Pons (tissue), 1 donor: ENCODE results near the gene VMP1.
"Not testable (repeated sequence)": the region's sequence is repeated elsewhere in the genome, so short reads cannot be mapped to it uniquely, and the experiment has no call there.

Source experiments
- DNase-seq: peaks from one replicate; pipeline ENCODE4 v3.0.0-alpha.2; 2016; ENCODE audit warnings: low spot score

The VMP1 gene

DNA sequence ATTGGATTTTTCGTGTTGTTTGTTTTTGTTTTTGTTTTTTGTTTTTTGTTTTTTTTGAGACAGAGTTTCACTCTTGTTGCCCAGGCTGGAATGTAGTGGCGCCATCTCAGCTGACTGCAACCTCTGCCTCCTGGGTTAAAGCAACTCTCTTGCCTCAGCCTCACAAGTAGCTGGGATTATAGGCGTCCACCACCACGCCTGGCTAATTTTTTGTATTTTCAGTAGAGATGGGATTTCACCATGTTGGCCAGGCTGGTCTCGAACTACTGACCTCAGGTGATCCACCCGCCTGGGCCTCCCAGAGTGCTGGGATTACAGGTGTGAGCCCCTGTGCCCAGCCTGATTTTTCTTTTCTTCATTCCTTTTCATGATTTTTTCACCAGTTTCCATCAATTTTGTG, 73.1 kb downstream of the VMP1 start:
- not testable (repeated sequence) for DNase-seq

DNA sequence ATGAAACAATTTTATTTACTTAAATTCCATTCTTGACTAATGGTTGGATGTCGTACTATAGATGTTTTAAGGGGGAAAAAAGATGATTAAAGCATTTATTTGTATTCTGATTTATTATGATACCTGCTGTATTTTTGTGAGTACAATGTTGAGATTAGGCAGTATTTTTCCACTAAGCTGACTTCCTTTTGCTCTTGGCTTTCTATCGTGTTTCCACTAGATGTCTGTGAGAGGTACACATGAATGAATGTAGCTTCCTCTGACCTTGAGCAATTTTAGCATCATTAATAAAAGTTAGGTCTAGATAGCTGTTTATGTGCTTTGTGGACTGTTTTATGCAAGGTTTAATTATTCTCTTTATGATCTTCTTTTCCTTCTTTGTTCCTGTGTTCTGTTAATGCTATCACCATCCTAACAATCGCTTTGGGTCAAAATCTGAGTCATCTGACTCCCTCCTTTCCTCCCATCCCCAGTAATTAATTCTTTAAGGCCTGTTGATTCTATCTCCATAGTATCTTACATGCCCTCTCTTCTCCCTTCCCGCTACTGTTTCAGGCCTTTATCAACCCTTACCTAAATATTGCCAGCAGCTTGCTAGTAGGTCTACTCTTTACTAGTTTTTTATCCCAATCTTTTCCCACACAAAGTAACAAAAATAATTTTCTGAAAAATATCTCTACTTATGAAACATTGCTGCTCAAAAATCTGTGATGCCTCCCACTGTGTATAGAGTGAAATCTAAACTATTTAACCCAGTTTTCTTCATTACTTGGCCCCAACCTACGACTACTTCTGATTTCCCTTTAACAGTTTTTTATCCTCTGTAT, 76.0 kb downstream of the VMP1 start:
- DNase-seq: peak; percentile 39

DNA sequence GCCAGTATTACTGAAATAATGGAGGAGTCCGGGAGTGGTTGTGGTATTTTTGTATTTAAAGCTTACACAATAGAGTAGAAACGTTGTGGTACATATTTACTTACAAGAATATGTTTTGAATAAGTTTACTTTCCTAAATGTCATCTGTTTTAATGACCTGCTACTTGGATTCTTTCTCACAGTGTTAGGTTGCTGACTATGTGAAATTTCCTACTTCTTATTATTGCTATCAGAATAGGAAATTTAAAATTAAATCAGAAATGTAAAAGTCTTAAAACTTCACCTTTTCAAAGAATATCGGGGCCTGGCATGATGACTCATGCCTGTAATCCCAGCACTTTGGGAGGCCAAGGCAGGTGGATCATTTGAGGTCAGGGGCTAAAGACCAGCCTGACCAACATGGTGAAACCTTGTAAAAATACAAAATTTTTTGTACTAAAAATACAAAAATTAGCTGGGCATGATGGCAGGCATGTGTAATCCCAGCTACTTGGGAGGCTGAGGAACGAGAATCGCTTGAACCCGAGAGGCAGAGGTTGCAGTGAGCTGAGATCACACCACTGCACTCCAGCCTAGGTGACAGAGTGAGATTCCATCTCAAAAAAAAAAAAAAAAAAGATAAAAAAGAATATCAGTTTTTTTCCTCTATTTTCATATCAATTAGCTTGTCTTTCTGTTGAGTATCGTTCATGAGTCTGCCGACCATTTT, 77.8 kb downstream of the VMP1 start:
- no peak for DNase-seq

DNA sequence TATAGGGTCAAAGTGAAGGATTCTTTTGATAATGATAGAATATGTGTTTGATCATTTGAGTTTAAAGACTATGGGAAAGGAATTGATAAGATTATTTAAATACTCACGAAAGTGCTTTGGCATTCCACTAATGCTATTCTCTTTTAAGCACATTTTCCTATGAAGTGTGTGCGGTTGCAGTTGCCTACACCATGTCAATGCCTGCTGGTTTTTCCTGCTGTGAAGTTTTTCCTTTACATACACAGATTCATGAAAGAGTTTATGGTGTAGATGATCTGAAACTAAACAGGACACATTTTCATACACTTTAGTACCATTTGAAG, 78.7 kb downstream of the VMP1 start:
- DNase-seq: no peak

DNA sequence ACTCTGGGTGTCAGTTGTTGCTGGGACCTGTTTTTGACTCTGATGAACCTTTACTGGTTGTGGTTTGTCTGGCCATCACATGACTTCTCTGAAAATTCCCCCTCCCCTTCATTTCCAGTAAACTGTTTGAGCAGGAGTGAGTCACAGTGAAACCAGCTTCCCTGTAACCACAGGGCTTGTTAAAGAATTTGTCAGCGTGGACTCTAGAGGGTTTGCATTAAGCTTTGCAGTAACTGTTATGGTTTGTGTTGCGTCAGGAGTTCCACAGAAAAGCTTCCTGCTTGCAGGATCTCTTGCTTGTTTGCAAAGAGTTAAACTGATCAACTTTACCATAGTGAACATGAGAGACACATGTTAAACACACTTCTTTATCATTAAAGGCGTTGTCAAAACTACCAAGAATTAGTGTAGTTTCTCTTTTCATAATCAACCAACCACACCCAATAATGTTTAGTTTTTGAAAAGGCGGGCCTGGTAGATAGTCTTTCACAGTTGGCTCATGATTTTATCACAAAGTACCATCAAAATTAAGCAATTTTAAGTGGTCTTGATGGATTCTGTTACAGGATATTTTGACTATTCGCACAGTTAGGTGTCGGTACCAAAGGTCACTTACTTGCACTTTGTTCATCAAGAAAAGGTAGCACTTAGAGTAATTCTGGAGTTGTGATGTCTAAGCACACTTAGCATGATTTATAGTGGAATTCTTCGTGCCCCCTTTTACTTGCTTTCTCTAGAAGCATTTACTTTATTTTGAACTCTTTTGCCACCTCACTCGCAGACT, 79.3 kb downstream of the VMP1 start:
- DNase-seq: peak; percentile 87

DNA sequence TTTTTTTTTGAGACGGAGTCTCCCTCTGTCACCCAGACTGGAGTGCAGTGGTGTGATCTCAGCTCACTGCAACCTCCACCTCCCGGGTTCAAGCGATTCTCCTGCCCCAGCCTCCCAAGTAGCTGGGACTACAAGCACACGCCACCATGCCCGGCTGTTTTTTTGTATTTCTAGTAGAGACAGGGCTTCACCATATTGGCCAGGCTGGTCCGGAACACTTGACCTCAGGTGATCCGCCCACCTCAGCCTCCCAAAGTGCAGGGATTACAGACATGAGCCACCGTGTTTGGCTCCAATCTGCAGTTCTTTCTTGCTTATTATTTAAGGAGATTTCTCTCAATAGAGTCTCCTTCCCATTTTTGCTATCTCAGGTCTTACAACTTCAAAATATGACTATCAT, 82.4 kb downstream of the VMP1 start:
- DNase-seq: not testable (repeated sequence)

DNA sequence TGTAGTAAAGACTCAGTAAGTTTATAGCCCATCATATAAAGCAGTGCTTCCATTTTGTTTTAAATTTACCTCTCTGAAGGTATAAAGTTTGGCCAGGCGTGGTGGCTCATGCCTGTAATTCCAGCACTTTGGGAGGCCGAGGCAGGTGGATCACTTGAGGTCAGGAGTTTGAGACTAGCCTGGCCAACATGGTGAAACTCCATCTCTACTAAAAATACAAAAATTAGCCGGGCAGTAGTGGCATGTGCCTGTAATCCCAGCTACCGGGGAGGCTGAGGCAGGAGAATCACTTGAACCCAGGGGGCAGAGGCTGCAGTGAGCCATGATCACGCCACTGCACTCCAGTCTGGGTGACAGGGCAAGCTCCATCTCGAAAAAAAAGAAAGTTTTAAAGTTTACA, 83.0 kb downstream of the VMP1 start:
- not testable (repeated sequence) for DNase-seq

DNA sequence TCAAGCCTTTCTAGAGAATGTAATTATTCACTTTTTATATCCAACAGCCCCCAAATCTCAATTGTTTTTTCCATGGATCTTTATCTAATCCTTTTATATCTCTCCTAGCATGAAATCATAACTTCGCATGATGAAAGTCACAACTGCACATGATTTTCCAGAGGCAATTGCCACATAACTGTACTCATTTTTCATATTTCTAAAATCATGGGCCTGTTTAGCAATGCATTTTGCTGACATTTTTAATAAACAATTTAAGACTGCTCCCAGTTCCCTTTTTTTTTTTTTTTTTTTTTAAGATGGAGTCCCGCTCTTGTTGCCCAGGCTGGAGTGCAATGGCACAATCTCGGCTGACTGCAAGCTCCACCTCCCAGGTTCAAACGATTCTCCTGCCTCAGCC, 83.5 kb downstream of the VMP1 start:
- no peak for DNase-seq

DNA sequence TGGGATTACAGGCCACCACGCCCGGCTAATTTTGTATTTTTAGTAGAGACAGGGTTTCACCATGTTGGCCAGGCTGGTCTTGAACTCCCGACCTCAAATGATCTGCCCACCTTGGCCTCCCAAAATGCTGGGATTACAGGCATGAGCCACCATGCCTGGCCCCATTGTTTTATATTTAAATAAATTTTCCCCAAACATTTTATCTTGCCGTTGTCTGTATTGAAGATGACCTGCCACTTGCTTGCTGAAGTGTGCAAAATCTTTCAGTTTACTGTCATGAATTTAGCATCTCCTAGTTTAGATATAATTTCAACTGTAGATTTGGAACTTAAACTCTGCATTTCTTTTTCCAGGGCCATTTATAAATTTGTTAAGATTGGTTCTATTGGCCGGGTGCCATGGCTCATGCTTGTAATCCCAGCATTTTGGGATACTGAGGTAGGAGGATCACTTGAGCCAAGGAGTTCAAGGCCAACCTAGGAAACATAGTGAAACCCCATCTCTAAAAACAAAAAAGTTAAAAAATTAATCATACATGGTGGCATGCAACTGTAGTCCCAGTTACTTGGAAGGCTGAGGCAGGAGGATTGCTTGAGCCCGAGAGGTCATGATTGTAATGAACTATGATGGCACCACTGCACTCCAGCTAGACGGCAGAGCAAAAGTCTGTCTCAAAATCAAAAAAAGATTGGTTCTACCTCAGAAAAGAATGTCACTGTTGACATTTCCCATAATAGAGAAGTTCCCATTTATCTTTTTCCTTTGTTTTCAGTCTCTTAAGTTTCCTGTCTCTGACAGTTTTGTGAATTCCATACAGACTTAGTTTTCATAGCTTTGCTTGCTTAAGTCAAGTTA, 84.4 kb downstream of the VMP1 start:
- no peak for DNase-seq

DNA sequence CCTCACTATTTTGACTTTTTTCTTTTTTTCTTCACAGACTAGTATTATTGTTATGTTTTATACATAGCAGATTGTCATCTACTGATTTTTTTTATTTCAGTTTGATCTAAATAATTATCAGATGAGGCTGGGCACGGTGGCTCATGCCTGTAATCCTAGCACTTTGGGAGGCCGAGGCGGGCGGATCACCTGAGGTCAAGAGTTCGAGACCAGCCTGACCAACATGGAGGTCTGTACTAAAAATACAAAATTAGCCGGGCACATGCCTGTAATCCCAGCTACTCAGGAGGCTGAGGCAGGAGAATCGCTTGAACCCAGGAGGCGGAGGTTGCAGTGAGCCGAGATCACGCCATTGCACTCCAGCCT, 85.0 kb downstream of the VMP1 start:
- DNase-seq: not testable (repeated sequence)

DNA sequence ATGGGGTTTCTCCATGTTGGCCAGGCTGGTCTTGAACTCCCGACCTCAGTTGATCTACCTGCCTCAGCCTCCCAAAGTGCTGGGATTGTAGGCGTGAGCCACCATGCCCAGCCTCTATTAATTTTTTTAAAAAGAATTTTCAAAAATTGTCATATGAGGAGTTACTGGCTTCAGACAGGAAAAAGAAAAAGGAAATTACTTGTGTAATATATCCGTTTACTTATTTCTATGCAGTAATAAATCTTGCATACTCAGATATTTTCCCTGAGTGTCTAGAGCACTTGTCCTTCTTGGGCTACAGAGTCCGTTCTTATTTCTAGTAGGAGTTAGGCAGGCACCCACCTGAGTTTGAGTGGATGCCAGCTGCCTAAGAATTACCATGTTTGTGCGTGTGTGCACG, 85.8 kb downstream of the VMP1 start:
- DNase-seq: no peak

DNA sequence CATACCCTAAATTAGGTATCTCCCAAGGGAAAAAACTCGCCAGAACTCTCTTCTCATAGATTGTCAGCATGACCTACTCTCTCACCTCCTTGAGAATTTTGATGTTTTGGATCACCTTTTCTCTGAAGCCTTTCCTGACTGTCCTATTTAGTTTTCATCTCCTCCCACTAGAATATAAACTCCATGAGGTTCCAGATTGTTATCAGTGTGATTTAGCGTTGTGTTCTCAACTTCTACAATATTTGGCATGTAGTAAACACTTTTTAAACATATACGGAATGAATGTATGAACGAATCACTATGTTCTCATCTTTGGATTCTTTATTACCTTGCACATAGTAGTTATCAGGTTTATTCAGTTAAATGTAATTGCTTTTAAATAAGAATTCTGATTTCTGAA, 88.7 kb downstream of the VMP1 start:
- DNase-seq: no peak

DNA sequence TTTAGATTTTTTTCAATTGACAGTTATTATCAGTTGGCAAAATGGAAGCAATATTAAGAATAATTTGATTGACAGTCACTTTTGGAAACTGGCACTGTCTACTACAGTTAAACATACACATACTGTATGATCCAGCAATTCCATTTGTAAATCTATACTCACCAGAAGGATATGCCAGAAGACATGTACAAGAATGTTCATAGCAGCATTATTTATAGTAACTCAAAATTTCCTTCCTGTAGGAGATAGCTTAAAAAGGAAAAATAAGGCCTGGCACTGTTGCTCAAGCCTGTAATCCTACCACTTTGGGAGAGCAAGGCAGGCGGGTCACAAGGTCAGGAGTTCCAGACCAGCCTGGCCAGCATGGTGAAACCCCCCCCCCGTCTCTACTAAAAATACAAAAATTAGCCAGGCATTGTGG, 89.3 kb downstream of the VMP1 start:
- DNase-seq: no peak

DNA sequence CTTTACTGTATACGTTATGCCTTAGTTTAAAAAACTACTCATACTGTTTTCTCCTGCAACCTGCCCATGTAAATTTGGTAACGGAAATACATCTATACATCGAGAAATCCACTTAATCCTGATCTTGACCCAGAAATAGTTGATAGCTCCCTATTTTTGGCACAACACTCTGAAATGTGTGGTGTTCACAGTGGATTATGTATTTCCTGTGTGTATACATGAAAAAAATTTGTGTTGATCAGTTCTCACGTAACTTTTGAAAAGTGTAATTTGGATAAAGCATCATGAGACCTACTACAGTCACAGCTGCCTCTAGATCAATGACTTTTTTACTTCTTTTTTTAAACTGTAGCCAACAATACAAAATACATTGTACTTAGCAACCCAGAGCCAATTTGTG, 90.7 kb downstream of the VMP1 start:
- no peak for DNase-seq

DNA sequence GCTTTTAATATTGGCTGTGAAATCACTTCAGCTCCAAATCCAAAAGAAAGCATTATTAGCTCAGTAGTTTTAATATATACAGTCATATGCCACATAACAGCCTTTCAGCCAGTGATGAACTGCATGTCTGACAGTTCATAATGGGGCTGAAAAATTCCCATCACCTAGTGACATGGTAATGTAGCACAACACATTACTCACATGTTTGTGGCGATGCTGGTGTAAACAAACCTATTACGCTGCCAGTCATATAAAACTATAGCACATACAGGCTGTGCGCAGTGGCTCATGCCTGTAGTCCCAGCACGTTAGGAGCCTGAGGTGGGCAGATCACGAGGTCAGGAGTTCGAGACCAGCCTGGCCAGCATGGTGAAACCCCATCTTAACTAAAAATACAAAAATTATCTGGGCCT, 93.1 kb downstream of the VMP1 start:
- DNase-seq: no peak

DNA sequence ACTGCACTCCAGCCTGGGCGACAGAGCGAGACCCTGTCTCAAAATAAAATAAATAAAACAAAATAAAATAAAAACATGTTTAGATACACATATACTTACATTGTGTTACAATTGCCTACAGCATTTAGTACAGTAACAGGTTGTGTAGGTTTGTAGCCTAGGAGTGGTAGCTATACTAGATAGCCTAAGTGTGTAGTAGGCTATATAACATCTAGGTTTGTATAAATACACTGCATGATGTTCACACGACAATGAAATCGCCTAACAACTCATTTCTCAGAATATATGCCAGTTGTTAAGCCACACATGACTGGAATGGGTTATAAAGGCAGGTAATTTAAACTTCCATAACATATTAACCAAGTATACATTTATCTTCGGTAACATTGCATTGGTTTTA, 94.7 kb downstream of the VMP1 start:
- DNase-seq: no peak

DNA sequence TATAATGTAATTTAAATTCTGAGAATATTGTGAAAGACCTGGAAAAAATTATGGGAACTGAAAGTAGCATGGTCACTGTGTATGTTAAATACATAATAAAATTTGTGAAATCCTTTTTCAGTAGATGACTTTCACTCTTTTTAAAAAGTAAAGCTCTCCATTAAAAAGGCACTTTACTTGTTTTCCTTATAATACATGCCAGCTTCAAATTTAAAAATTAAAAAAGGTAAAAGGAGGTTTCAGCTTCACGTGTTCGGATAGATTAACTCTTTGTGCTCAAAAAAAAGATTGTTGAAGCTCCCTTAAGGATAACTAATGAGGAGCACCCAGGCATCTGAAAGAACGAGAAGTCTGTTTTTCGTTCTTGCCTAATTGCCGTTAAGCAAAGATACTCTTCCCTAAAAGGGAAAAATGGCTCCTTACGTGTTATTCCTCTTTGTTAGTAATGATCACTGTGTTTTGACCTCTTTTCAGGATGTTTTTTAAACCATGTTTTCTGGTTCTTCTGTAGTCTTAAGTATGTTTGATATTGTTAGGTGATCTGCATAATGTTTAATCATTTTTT, 97.5 kb downstream of the VMP1 start:
- peak; percentile 48 for DNase-seq

DNA sequence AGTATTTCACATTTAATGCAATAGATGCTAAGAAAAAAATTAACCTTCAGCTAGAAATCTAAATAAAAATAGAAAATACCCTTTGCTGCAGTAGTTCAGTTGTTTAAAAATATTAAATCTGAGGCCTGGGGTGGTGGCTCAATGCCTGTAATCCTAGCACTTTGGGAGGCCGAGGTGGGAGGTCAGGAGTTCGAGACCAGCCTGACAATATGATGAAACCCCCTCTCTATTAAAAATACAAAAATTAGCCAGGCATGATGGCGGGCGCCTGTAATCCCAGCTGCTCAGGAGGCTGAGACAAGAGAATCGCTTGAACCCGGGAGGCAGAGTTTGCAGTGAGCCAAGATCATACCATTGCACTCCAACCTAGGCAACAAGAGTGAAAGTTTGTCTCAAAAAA, 98.9 kb downstream of the VMP1 start:
- not testable (repeated sequence) for DNase-seq

DNA sequence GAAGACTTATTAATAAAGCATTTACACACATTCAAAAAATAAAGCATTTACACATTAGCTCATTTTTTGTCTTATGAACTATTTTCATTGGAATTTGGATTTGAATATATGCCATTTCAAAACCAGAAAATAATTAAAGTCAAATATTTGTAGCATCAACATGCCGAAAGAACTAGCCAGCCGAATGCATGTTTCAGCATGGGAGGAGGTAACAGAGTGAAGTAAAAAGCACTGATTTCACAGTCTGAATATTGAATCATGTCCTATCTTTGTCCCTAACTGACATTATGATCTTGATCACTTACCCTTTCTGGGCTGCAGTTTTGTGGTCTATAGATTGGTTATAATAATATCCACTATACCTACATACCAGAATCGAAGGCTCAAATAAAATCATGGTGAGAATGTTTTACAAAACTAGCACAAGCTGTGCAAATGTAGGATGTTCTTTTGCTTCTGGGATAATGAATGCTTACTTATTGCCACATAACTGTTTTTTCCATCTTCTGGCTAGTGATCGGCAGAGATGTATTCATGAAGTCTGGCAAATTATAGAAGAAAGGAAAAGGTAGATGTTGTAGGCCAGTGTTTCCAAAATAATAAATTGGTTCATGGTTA, 100.5 kb downstream of the VMP1 start:
- no peak for DNase-seq

DNA sequence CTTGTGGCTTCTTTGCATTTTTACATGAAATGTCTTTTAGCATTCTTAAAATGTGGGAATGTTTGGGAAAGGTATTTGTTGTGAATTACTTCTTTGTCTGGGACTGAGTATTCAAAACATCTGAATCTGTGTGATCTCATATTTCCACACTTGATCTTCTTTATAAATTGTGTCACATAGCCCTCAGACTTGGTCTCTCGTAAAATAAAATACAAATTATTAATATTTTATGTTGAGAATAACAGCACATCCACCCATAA, 103.4 kb downstream of the VMP1 start:
- no peak for DNase-seq

DNA sequence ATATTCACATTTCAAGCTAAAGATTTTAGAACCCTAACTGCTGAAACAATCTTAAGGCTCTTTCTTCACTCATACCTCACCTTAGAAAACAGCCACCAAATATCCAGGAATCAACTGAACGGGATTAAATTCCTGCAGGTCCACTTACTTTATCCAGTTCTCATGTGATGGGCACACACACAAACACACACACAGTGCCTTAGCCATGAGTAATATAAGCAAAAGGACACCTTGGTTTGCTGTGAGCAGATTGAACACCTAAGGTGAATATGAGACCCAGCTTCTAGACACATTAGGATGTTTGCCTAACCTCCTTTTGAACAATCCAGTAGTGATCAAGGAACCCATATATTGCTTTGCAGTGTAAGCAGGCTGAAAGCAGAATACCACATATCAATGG, 103.8 kb downstream of the VMP1 start:
- DNase-seq: no peak

DNA sequence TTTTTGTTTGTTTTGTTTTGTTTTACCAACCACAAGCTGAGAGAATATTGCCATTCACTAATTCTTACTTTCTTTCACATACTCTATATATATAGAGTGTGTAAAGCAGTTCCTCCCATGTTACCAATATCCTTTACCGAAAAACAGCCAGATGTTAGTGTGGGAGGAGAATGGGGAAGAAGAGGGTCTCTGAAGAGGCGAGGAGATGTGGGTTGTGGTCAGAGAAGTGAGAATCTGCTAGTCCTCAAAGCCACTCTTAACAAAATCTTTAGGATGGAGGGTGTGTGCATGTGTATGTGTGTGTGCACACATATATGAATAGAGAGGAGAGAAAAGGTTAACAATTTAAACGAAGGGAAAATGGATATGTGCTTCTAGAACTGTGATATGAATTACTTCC, 104.7 kb downstream of the VMP1 start:
- no peak for DNase-seq
